T-helper 1 cell treated with Interleukin-12 subunit alpha and Interleukin-12 subunit beta and Interleukin-4 antibody, amounts not matched to agents 30 ng/mL and 1 ng/mL, for 36 hours (primary cell): ENCODE measurements around the gene ZNF768. TPM values are rescaled to one million over a fixed set of nuclear protein-coding genes. Genes with fewer than 3 reads are reported as not detected.

Experiments used
- intact Hi-C: fragments of 100-400 bp; cut with micrococcal nuclease; formaldehyde crosslinking; loops from one replicate; pipeline ENCODE4 v1.15.1; 2024
- total RNA-seq: library from RNA; stranded (reverse); gene quantifications from 2 replicates; pipeline ENCODE4 v1.2.3, GENCODE V29; 2022

The ZNF768 gene
- total RNA-seq, 1 donor from 2014 or later = 6.7 TPM

GRCh38 chr16:30519120-30520049 is 7.0 kb downstream of the ZNF768 start:
- intact Hi-C loops = loop anchor here (2.0 kb wide), 1 partner anchor 23 kb away; no protein-coding TSS in a partner anchor

GRCh38 chr16:30518552-30518951 is 7.8 kb downstream of the ZNF768 start:
- intact Hi-C loops = loop anchor here (2.0 kb wide), 1 partner anchor 22 kb away; no protein-coding TSS in a partner anchor

- intact Hi-C loops = no loop called here
Observed at GRCh38 chr16:30515275-30515674, 11.1 kb downstream of the ZNF768 start.

GRCh38 chr16:30511509-30511908 is 14.9 kb downstream of the ZNF768 start:
- intact Hi-C loops = no loop called here

GRCh38 chr16:30510376-30510938 is 15.9 kb downstream of the ZNF768 start:
- intact Hi-C loops = no loop called here

- intact Hi-C loops = no loop called here
Observed at GRCh38 chr16:30509081-30509765, 17.1 kb downstream of the ZNF768 start.

GRCh38 chr16:30503403-30504296 is 22.7 kb downstream of the ZNF768 start:
- intact Hi-C loops = loop anchor here (5.0 kb wide), 1 partner anchor 94 kb away; no protein-coding TSS in a partner anchor

- intact Hi-C loops = no loop called here
Observed at GRCh38 chr16:30499284-30499683, 27.1 kb downstream of the ZNF768 start.

GRCh38 chr16:30494709-30495108 is 31.7 kb downstream of the ZNF768 start:
- intact Hi-C loops = loop anchor here (2.0 to 5.0 kb wide), 2 partner anchors 14 to 62 kb away; partner anchors contain the start of gene DCTPP1

GRCh38 chr16:30493941-30494488 is 32.4 kb downstream of the ZNF768 start:
- intact Hi-C loops = loop anchor here (2.0 to 5.0 kb wide), 2 partner anchors 13 to 62 kb away; partner anchors contain the start of gene DCTPP1

GRCh38 chr16:30491744-30492308 is 34.5 kb downstream of the ZNF768 start:
- intact Hi-C loops = loop anchor here (5.0 kb wide), 1 partner anchor 60 kb away; the partner anchor contains the start of gene DCTPP1

GRCh38 chr16:30491229-30491628 is 35.1 kb downstream of the ZNF768 start:
- intact Hi-C loops = loop anchor here (5.0 kb wide), 1 partner anchor 59 kb away; the partner anchor contains the start of gene DCTPP1

GRCh38 chr16:30490210-30490609 is 36.2 kb downstream of the ZNF768 start:
- intact Hi-C loops = loop anchor here (5.0 kb wide), 1 partner anchor 58 kb away; the partner anchor contains the start of gene DCTPP1

- intact Hi-C loops = no loop called here
Observed at GRCh38 chr16:30488764-30489605, 37.4 kb downstream of the ZNF768 start.

GRCh38 chr16:30485818-30486436 is 40.4 kb downstream of the ZNF768 start:
- intact Hi-C loops = no loop called here

GRCh38 chr16:30484887-30485286 is 41.5 kb downstream of the ZNF768 start:
- intact Hi-C loops = no loop called here

GRCh38 chr16:30482366-30482765 is 44.0 kb downstream of the ZNF768 start:
- intact Hi-C loops = no loop called here

- intact Hi-C loops = loop anchor here (2.0 kb wide), 1 partner anchor 13 kb away; no protein-coding TSS in a partner anchor
Observed at GRCh38 chr16:30481381-30481780, 45.0 kb downstream of the ZNF768 start.
